Smooth muscle cell (in vitro differentiated cells): ENCODE results near the gene BSDC1. TPM values are rescaled to one million over a fixed set of nuclear protein-coding genes. Genes with fewer than 3 reads are reported as not detected.
"Not testable (repeated sequence)": the region's sequence is repeated elsewhere in the genome, so short reads cannot be mapped to it uniquely, and the experiment has no call there.

Source experiments
- DNase-seq: peaks from one replicate; lab custom pipeline; 2025; ENCODE audit not compliant: unreplicated experiment; lab: John Stamatoyannopoulos, UW
- H2AFZ ChIP-seq: fragments of 200-600 bp; sonication (generic); 2 replicates; pipeline ENCODE4 v1.6.0; 2016; ENCODE audit warnings: antibody characterized with exemption, low read depth, mild to moderate bottlenecking
- H3F3A ChIP-seq: fragments of 200-600 bp; sonication (generic); 2 replicates; pipeline ENCODE4 v1.6.0; 2017; ENCODE audit warnings: antibody characterized with exemption, low read depth
- H3K27ac ChIP-seq: fragments of 200-600 bp; sonication (generic); 2 replicates; pipeline ENCODE4 v1.5.1; 2016; ENCODE audit warnings: low read depth, mild to moderate bottlenecking
- H3K27me3 ChIP-seq: fragments of 200-600 bp; sonication (generic); 2 replicates; pipeline ENCODE4 v1.6.1; 2016; ENCODE audit warnings: low read depth, mild to moderate bottlenecking
- H3K36me3 ChIP-seq: fragments of 200-600 bp; sonication (generic); 2 replicates; pipeline ENCODE4 v1.5.1; 2016; ENCODE audit warnings: low read depth
- H3K4me1 ChIP-seq: fragments of 200-600 bp; sonication (generic); 2 replicates; pipeline ENCODE4 v1.5.1; 2016; ENCODE audit warnings: low read depth
- H3K4me2 ChIP-seq: fragments of 200-600 bp; sonication (generic); 2 replicates; pipeline ENCODE4 v1.6.0; 2016; ENCODE audit warnings: mild to moderate bottlenecking
- H3K4me3 ChIP-seq: fragments of 200-600 bp; sonication (generic); 2 replicates; pipeline ENCODE4 v1.5.1; 2016; ENCODE audit warnings: mild to moderate bottlenecking
- H3K79me2 ChIP-seq: fragments of 200-600 bp; sonication (generic); 2 replicates; pipeline ENCODE4 v1.6.0; 2016; ENCODE audit warnings: low read depth, mild to moderate bottlenecking
- H3K9ac ChIP-seq: fragments of 200-600 bp; sonication (generic); 2 replicates; pipeline ENCODE4 v1.6.0; 2016; ENCODE audit warnings: low read depth
- H3K9me3 ChIP-seq: fragments of 200-600 bp; sonication (generic); replicated peaks from 2 replicates; pipeline ENCODE4 v1.5.1; 2016; ENCODE audit warnings: low read depth
- H4K20me1 ChIP-seq: fragments of 200-600 bp; sonication (generic); 2 replicates; pipeline ENCODE4 v1.6.0; 2016; ENCODE audit warnings: low read depth
- WGBS: methylation state at CpG from one replicate; pipeline ENCODE4 v1.1.7; 2016; ENCODE audit warnings: low lambda C conversion rate; 5-methylcytosine and 5-hydroxymethylcytosine counted together
- polyA plus RNA-seq: library from polyadenylated mRNA; unstranded; fragments of >200 nt; fragmentation: Nextera tagmentation; extraction: Ambion mirVana; gene quantifications from 2 replicates; pipeline ENCODE4 v1.2.1, GENCODE V29; 2016
- total RNA-seq: library from RNA; depleted of rRNA; stranded (reverse); fragments of >200 nt; gene quantifications from 2 replicates; pipeline ENCODE4 v1.2.3, GENCODE V29; 2014
- TF ChIP-seq, protein P1 (sequence below): fragments of 200-600 bp; sonication (generic); IDR thresholded peaks from 2 replicates; pipeline ENCODE4 v1.5.1; 2017; ENCODE audit warnings: borderline replicate concordance, mild to moderate bottlenecking, antibody characterized with exemption; ENCODE audit not compliant: insufficient read depth, poor library complexity, severe bottlenecking

The BSDC1 gene
- 57.3 and 63.4 TPM in 2 replicates for total RNA-seq
- polyA plus RNA-seq, result 45.4 and 53.7 TPM in 2 replicates

DNA sequence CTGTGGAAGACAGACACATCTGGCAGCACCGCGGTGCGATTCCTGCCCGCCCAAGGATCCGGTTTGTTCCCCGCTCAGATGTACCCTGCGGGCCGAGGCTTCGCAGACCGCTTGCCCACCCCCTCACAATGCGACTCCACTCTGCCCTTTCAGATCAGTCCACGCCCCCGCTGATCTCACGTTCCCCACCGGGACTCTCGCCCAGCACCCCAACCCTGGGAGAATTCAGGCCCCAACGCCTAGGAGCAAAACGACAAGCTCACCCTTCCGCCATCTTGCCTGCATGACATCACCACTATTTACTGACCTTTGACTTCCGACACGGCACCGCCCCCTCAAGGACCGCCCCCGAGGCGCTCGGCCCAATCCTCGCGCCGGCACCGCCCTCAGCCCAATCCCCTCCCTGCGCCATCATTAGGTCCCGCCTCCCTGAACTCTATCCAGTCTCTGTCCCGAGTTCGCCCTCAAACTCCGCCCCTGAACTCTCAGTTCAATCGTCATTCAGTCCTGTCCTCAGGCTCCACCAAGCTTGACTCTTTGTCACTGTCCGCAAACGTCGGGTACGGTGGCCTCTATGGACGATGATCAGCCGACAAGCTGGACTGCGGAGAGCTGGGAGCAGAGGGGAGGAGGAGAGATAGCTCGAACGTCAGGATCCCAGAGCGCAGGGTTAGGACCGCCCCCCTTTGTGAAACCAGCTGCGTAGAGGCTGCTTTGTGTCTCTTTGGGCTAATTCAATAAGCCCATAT, at the start of gene BSDC1:
TSS of gene BSDC1 (minus strand) at position 301 of the 749 bp plus-strand sequence. CDS start at position 274, 27 bp downstream.
- H3K4me2 ChIP-seq, result peak within 1 kb of the TSS; percentile 97
- TF ChIP-seq, protein P1, sequence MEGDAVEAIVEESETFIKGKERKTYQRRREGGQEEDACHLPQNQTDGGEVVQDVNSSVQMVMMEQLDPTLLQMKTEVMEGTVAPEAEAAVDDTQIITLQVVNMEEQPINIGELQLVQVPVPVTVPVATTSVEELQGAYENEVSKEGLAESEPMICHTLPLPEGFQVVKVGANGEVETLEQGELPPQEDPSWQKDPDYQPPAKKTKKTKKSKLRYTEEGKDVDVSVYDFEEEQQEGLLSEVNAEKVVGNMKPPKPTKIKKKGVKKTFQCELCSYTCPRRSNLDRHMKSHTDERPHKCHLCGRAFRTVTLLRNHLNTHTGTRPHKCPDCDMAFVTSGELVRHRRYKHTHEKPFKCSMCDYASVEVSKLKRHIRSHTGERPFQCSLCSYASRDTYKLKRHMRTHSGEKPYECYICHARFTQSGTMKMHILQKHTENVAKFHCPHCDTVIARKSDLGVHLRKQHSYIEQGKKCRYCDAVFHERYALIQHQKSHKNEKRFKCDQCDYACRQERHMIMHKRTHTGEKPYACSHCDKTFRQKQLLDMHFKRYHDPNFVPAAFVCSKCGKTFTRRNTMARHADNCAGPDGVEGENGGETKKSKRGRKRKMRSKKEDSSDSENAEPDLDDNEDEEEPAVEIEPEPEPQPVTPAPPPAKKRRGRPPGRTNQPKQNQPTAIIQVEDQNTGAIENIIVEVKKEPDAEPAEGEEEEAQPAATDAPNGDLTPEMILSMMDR, result no peak
- H3F3A ChIP-seq, result no peaks in the 10 kb centered on the region
- peak; percentile 93 for DNase-seq
- peak within 1 kb of the TSS; percentile 82 for H3K4me3 ChIP-seq
- peak within 1 kb of the TSS; percentile 98 for H3K9ac ChIP-seq
- peaks cover 18% of the 10 kb centered on the region for H4K20me1 ChIP-seq
- peak within 1 kb of the TSS; percentile 96 for H3K27ac ChIP-seq
- no peaks in the 10 kb centered on the region for H3K9me3 ChIP-seq
- H3K27me3 ChIP-seq, result no peaks in the 10 kb centered on the region
- no peaks in the 10 kb centered on the region for H3K36me3 ChIP-seq
- H3K4me1 ChIP-seq, result peaks cover 7% of the 10 kb centered on the region
- peaks cover 43% of the 10 kb centered on the region for H3K79me2 ChIP-seq
- WGBS, result 1% methylated on average over 47 of the region's 48 CpGs
- peak within 1 kb of the TSS; percentile 88 for H2AFZ ChIP-seq

- H3K27me3 ChIP-seq, H3K4me2 ChIP-seq, H3K4me3 ChIP-seq, H4K20me1 ChIP-seq, H3F3A ChIP-seq, H3K9me3 ChIP-seq, H3K9ac ChIP-seq, H3K79me2 ChIP-seq, H2AFZ ChIP-seq, H3K4me1 ChIP-seq, DNase-seq, H3K36me3 ChIP-seq, H3K27ac ChIP-seq: not testable (repeated sequence)
- 95% methylated on average over 10 of the region's 10 CpGs for WGBS
Observed at GRCh38 chr1:32441467-32441866, 47.2 kb upstream of the BSDC1 start.

DNA sequence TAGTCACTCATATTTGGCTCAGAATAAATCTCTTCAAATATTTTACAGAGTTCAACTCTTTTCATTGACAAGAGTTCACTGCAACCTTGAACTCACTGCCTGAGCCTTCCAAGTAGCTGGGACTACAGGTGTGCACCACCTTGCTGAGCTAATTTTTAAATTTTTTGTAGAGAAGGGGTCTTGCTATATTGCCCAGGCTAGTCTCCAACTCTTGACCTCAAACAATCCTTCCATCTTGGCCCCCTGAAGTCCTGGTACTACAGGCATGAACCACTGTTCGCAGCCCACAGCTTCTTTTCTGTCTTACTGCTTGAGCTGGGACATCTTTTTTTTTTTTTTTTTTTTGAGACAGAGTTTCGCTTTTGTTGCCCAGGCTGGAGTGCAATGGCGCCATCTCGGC, 44.5 kb upstream of the BSDC1 start:
- not testable (repeated sequence) for H3K79me2 ChIP-seq, H4K20me1 ChIP-seq, H3K27me3 ChIP-seq, H3K4me3 ChIP-seq, H2AFZ ChIP-seq, H3K9ac ChIP-seq, H3K4me2 ChIP-seq, H3K4me1 ChIP-seq, H3F3A ChIP-seq, H3K36me3 ChIP-seq, H3K9me3 ChIP-seq, H3K27ac ChIP-seq, DNase-seq
- WGBS, result 97% methylated on average over 3 of the region's 4 CpGs

GRCh38 chr1:32438136-32438535, 43.9 kb upstream of the BSDC1 start:
- Histone ChIP-seq H3K36me3 (no peaks in the 10 kb centered on the region), H3K4me1 (no peaks in the 10 kb centered on the region), H3K9ac (no peak overlapping the region), H3K27me3 (no peaks in the 10 kb centered on the region), H3K27ac (no peak overlapping the region), H3F3A (no peaks in the 10 kb centered on the region), H3K9me3 (no peaks in the 10 kb centered on the region), H3K79me2 (no peaks in the 10 kb centered on the region), H3K4me2 (no peak overlapping the region), H3K4me3 (no peak overlapping the region), H4K20me1 (no peaks in the 10 kb centered on the region), H2AFZ (no peak overlapping the region)
- WGBS, result 36% methylated on average over 1 of the region's 1 CpG
- DNase-seq, result no peak
- TF ChIP-seq, protein P1, result no peak
